ENCODE data around the gene SPA17.

The SPA17 gene

DNA sequence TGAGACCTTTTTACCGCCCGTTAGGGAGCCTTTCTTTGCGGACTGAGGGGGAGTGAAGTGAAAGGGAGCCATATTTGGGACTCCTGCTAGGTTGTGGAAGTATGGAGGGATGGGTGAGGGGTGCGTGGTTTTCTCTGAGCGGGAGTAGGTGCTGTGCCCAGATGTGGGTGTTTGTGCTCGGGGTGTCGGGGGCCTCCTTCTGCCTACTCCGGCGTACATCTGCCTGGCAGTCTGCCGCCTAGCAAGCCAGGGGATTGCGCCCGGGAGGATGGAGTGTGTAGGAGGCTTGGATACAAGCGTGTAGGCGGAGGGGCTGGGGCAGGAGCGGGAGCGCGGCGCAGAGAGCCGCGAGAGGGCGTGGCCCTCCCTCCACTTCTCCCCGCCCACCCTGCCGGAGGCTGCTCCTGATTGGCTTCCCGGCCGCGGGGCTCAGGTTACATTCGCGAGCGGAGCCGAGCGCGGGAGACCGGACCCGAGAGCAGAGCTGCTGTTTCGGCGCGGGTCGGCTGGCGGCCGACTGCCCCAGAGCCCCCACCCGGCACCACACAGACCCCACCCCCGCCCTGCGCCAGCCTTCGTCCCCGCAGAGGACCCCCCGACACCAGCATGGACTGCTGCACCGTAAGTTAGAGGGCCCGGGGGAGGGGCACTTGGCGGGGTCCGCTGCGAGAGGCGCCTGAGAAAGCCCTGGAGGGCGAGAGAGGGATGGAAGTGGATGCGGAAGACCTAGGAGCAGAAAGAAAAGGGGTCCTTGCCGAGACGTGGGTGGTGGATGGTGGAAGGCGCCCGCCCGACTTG, 66.0 kb downstream of the SPA17 start, which contains the start of gene NRGN:
Gene NRGN (plus strand): TSS at position 464 of the 798 bp plus-strand sequence. CDS start 143 bp downstream, at position 607.
- POLR2A ChIA-PET, result no interaction called here
- peak within 1 kb of the TSS; percentile 60 for H3K4me3 ChIP-seq (ENCODE audit: low read depth, low read length)
- no peak for DNase-seq (ENCODE audit: low read depth, low spot score)
- CTCF ChIA-PET, result interaction anchor here (1.0 to 3.0 kb wide), 7 partner anchors 9 to 70 kb away, joined by 3 to 15 read pairs (median 5); no protein-coding TSS in a partner anchor
- TF ChIP-seq, protein P1, sequence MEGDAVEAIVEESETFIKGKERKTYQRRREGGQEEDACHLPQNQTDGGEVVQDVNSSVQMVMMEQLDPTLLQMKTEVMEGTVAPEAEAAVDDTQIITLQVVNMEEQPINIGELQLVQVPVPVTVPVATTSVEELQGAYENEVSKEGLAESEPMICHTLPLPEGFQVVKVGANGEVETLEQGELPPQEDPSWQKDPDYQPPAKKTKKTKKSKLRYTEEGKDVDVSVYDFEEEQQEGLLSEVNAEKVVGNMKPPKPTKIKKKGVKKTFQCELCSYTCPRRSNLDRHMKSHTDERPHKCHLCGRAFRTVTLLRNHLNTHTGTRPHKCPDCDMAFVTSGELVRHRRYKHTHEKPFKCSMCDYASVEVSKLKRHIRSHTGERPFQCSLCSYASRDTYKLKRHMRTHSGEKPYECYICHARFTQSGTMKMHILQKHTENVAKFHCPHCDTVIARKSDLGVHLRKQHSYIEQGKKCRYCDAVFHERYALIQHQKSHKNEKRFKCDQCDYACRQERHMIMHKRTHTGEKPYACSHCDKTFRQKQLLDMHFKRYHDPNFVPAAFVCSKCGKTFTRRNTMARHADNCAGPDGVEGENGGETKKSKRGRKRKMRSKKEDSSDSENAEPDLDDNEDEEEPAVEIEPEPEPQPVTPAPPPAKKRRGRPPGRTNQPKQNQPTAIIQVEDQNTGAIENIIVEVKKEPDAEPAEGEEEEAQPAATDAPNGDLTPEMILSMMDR (IDR thresholded peaks at IDR 0.05; ENCODE audit: insufficient read depth, low read length, missing control alignments), result no peak

DNA sequence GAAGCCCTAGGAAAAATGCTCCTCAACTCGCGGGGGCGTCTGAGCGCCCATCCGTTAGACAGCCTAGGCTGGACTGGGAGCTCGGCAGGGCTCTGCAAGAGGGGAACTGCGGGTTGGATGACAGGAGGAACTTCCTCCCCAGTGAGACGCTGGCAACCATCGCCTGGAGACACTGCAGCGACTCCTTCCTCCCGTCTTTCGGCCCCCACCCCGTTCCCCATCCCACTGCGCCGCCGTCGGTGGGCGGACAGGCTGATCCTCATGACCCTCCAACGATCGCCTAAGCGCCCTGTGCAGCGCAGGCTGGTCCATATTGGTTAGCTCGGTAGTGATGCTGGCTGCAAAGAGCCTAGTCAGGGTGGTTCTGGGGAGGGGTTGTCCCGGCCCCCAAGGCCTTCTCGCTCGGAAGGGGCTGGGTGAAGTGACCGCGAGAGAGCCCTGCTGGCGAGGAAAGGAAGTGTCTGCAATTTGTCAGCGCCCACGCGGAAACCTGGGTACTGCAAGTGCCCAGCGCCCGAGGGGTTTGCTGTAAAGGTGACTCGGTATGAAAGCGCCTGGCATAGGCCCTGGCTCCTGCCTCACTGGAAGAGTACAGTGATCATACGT, 66.7 kb downstream of the SPA17 start:
- POLR2A ChIA-PET, result no interaction called here
- peak overlapping the region; percentile 60 for H3K4me3 ChIP-seq (ENCODE audit: low read depth, low read length)
- DNase-seq (ENCODE audit: low read depth, low spot score), result no peak
- TF ChIP-seq, protein P1 (IDR thresholded peaks at IDR 0.05; ENCODE audit: insufficient read depth, low read length, missing control alignments), result peak; percentile 27
- CTCF ChIA-PET, result interaction anchor here (1.0 to 3.0 kb wide), 7 partner anchors 8 to 70 kb away, joined by 3 to 15 read pairs (median 5); no protein-coding TSS in a partner anchor

DNA sequence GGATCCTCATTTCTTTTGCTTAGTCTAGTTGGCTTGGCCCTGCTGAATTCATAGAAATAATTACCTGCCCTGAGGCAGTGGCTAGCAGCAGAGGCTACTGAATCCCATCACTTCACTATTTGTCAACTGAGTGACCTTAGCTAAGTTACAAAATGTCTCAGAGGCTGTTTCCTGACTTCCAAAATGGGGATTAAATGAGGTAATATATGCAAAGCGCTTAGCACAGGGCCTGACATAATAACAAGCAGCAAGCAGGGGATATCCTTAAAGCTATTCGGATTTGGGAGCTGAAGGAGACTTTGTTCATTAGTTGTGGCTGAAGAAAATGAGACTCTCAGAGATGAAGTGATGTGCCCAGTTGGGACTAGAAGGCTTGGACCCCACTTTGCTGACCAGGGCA, 68.9 kb downstream of the SPA17 start:
- no peak overlapping the region for H3K4me3 ChIP-seq (ENCODE audit: low read depth, low read length)
- TF ChIP-seq, protein P1 (IDR thresholded peaks at IDR 0.05; ENCODE audit: insufficient read depth, low read length, missing control alignments), result no peak
- POLR2A ChIA-PET, result no interaction called here
- CTCF ChIA-PET, result interaction anchor here (1.5 to 7.3 kb wide), 4 partner anchors 11 to 73 kb away, joined by 3 to 50 read pairs (median 7); partner anchors contain the start of gene VSIG2
- DNase-seq (ENCODE audit: low read depth, low spot score), result no peak

DNA sequence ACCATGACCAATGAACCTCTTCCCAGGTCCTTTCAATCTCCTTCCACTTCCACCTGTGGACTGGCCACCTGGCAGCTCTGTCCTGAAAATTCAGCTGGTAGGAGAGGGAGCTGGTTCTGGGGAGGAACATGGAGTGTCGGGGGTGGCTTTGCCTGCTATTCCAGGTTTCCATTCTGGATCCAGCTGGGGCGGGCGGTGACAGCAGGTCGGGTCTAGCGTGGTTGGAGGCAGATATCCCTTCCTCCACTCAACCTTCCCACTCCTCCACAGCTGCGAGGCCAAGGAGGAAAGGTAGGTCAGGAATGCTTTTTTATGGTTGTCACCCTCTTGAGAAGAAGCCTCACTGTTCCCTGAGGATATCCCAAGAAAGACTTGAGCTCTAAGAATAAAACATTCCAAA, 69.3 kb downstream of the SPA17 start:
- TF ChIP-seq, protein P1 (IDR thresholded peaks at IDR 0.05; ENCODE audit: insufficient read depth, low read length, missing control alignments), result no peak
- POLR2A ChIA-PET, result no interaction called here

DNA sequence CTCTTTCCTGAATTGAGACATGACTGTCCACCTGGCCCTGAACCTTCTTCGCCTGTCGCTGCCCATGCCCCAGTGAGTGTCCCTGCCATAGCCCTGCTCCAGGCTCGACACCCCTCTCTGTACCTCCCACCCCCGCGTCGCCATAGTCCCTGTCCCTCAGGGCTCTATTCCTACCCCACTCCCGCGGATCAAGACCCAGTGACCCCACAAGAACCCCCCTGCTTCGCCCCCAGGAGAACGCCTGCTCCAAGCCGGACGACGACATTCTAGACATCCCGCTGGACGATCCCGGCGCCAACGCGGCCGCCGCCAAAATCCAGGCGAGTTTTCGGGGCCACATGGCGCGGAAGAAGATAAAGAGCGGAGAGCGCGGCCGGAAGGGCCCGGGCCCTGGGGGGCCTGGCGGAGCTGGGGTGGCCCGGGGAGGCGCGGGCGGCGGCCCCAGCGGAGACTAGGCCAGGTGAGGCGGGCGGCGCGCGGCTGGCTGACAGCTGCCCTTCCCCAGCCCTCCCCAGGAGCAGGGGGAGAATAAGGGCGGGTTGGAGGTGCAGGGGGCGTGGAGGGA, 71.6 kb downstream of the SPA17 start:
- DNase-seq (ENCODE audit: low read depth, low spot score), result no peak
- ChIA-PET POLR2A (no interaction called here), CTCF (interaction anchor here (1.0 to 7.3 kb wide), 9 partner anchors 9 to 91 kb away, joined by 3 to 50 read pairs (median 5); no protein-coding TSS in a partner anchor)
- H3K4me3 ChIP-seq (ENCODE audit: low read depth, low read length), result peak overlapping the region; percentile 64; the same call in 1 of the 2 replicates
- TF ChIP-seq, protein P1 (IDR thresholded peaks at IDR 0.05; ENCODE audit: insufficient read depth, low read length, missing control alignments), result no peak

More for the DNA sequence above, 69.3 kb downstream of the SPA17 start:
- no peak for DNase-seq (ENCODE audit: low read depth, low spot score)
- H3K4me3 ChIP-seq (ENCODE audit: low read depth, low read length), result no peak overlapping the region
- CTCF ChIA-PET, result interaction anchor here (1.1 to 7.3 kb wide), 5 partner anchors 10 to 73 kb away, joined by 4 to 50 read pairs (median 7); partner anchors contain the start of gene VSIG2

Data from AG04449 (cell line).